AML-193 (cell line): Measurements from ENCODE around the gene AFF3.
"Not testable (repeated sequence)": the region's sequence is repeated elsewhere in the genome, so short reads cannot be mapped to it uniquely, and the experiment has no call there.

ENCODE experiments used
- DNase-seq, 2 experiments: peaks; one replicate each; lab custom pipeline; 2025; lab: John Stamatoyannopoulos, UW

Gene AFF3

DNA sequence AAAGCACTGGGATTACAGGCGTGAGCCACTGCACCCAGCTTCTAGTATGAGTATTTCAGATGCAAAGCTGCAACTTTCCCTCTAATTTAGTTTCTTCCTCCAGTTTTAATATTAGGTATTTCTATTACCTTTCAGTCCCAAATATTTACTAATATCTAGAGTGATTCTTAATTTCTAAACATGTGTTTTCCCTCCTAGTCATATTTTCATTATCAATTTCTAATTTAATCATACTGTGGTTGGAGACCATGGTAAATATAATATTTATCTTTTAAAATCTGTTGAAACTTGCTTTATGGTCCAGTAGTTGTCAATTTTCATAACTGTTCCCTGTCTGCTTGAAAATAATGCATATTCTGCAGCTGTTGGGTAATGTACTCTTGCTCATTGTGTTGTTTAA is 406.6 kb downstream of the AFF3 start:
- DNase-seq = no peak

DNA sequence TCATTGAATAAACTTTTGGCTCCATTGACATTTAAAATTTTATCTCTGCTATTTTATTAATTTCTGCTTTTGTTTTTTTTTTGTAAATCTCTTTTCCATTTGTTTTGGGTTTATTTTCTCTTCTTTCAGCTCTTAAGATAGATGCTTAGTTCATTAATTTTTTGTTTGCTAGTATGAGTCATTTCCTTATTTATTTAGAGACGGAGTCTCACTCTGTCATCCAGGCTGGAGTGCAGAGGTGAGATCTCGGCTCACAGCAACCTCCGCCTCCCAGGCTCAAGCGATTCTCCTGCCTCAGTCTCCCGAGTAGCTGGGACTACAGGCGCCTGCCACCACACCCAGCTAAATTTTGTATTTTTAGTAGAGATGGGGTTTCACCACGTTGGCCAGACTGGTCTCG is 407.1 kb downstream of the AFF3 start:
- not testable (repeated sequence) for DNase-seq

DNA sequence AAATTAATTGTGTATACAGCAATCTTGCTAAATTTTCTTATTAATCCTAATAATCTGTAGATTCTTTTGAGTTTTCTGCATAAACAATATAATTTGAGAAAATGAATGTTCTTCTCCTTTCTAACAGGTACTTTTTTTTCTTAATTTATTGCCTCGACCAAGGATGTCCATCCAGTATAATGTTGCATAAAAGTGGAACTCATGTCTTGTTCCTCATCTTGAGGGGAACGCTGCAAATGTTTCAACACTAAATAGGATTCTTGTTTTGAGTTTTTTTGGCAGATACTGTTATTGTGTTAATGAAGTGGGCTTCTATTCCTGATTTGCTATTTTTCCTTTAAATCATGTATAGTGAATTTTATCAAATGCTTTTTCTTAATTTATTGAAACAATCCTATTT is 408.2 kb downstream of the AFF3 start:
- DNase-seq = no peak

DNA sequence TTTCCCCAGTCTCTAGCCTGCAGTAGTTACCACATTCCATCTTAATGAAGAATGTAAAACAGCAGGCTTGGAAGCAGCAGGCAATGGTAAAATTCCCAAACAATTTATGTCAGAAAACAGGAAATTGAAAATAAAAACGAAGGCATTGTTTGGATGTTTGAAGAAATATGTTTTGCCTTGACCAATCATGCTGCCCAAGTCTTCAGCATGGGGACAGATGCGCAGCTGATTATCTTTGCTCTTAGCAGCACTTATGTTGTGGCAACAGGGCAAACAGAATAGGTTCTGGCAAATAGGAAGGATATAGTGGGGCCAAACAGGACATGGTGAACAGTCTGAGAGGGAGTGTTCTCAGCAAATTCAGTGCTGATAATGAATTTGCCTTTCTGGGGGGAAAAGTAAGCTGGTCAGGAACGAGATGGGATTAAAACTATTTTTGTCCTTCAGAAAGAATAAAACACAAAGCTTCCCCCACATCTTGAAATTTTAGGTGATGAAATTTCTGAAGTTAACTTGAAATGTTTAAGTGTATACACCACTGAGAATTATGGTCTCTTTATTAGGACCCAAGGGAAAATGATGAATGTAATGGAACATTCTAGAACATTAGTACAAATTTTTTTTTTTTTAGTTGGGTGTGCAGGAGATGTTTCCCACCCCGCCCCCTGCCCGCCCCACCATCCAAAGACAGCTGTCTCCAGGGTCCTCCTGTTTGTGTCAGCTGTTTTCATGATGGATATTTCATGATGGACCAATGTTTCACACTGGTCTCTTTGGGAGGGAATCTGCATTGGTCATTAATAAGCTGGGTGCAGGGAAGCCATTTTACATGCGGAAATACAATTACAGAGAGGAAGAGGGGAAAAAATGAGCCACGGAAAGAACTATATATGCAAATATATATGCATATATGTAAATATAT is 413.0 kb downstream of the AFF3 start:
- DNase-seq = no peak

DNA sequence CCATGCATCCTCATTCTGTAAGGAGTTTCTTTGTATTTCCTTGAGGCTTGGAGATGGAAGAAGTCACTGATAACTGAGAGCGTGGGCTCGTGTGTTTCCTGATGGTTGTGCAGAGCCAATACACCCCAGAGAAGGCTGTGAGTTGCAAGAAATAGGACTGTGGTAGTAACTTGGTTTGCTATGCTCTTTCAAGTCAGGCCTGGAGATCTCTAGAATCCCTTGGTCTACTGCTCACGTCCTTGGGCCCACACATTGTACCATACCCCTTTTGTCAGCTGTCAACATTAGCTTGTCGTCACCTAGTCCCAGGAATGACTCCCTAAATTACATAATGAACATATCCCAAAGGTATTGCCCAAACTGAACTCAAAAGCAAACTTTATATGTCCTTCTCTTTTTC is 414.2 kb downstream of the AFF3 start:
- DNase-seq = no peak

DNA sequence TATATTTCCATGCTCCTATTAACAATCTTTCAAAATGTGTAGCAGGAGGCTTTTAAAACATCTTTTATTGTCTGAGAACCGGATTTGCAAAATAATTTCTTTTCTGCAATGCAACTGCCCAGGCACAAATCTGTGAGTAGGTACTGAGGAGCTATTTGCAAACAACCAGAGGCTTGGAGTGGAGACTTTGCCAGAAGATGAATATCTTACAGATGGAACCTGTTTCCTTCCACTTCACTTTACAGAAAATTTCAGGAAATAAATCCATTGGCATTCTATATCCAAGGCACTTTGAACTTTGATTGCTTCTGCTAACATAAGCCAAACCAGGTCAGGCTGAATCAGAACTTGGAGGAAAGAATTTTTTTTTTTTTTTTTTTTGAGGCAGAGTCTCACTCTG is 415.2 kb downstream of the AFF3 start:
- no peak for DNase-seq

DNA sequence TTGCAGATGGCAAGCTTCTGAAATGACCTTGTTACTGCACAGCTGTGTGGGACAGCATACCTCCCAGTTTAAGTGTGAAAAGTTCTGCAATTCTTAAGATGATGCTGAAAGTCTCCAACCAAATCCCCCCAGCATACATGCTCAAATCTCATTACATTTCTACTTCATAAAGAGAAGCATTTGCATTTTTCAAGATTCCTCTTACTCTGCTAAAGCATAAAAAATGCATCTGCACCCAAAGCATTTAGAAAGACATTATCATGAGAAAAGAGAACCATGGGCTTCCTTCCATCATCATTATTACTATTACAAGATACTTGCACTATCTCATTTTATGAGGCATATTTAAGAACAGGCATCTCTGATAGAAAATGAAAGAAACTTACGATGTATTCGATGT is 415.7 kb downstream of the AFF3 start:
- DNase-seq = no peak

DNA sequence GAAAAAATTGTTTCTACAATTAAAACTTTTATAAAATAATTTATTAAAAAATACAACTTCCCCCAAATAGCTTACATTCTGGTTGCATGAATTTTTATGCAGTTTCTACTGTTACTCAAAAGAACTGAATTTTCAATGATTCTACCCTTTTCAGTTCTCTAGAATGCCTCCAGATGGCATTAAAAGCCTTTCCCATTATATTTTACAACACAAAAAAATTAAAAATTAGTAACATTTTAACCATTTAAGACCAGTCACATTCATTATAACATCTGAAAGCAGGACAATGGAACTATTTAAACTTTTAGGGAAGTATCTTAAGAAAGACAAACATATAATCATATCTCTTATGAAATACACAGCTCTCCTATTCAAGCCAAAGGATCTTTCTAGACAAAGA is 416.6 kb downstream of the AFF3 start:
- no peak for DNase-seq

DNA sequence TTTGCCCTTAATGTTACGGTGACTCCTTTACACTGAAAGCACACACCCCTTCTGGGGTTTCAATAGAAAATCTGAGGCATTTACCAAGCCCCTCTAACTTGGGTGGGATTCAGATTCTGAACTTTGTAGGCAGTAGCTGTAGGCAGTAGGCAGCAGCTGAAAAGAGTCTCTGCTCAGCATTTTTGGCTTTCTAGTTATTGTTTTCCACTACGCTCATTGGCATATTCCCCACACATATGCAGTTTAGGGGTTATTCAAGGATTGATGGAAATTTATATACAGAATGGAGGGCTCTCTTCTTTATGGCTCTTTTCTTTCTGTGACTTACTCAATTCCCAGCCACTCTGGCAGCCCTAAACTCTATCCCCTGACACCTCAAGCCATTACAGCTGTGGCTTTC is 419.9 kb downstream of the AFF3 start:
- DNase-seq = no peak

DNA sequence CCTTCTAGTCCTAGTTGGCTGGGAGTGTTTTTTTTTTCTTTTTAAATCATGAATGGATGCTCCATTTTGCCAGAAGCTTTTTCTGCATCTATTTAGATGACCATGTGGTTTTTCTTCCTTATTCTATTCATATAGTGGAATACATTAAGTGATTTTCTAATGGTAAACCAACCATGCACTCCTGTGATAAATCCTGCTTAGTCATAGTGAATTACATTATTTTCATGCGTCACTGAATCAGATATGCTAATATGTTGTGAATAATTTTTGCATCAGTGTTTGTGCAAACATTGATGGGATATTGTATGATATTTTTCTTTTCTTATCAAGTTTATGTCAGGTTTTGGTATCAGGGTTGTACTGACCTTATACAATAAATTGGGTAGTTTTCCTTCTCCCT is 423.3 kb downstream of the AFF3 start:
- no peak for DNase-seq

DNA sequence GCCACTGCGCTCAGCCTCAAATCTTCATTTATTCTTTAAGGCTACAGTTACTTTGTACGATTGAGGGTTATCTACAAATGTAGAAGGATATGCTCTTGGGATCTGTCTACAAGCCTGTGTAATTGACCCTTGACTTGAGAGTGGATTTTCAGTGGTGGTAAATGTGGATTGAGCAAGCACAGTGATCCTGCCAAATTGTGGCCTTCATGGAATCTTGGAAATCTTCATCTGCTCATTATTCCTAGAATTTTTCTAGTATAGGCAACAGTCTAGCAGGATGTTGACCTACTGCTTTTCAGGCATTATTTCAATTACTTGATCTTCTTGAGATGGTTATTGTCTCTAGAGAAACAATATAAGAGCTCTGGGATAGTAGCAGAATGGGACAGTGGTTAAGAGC is 426.4 kb downstream of the AFF3 start:
- DNase-seq = no peak

DNA sequence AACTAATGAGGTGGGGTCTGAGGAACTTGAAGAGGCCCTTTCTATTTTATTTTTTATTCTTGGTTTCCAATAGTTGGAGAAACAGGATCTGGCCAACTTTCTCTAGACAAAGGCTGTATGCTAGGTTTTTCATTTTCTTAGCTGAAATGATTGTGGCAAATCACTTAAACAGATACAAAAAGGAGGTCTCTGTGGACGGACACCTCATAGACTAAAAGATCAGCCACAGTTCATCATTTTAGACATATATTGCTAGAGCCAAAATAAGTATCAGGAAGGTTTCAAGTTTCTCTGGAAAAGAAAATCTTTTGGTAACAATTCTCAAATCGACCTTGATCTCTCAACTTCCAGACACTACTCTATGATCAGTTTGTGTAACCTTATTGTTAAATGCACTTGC is 428.0 kb downstream of the AFF3 start:
- no peak for DNase-seq

DNA sequence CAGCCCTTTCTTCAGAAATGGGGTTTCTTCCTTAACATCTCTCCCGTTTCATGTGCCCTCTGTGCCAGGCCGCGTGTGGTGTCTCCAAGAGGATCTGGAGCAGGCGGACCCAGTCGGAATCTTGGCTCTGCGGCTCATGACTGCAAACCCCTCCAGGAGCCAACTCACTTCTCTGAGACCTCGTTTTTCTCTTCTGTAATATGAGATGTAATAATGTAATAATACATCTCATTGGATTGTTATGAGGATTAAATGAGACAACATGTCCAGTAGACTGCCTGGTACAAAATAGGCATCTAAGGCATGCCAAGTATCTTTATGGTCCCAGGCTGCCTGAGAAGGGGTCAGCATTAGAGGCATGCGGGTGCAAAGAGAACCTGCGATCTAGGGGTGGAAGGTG is 431.2 kb downstream of the AFF3 start:
- DNase-seq = no peak

DNA sequence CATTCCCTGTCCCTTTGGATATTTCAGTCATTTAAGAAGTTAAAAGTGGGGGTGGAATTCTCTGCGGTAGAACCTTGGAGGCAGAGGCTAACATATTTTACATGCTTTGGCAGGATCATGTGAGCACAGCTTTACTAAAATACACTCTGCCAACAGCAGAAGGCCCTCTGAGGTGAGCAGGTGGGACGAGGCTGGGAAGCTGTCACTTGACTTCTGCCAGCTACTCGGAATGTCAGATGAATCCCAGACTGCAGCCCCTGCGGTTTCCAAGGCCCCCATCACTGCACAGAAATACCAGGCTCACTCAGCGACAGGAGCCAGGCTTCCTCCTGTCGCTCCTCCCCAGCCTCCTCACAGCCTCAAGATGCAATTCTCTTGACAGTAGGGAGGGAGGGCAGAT is 431.7 kb downstream of the AFF3 start:
- DNase-seq = no peak

DNA sequence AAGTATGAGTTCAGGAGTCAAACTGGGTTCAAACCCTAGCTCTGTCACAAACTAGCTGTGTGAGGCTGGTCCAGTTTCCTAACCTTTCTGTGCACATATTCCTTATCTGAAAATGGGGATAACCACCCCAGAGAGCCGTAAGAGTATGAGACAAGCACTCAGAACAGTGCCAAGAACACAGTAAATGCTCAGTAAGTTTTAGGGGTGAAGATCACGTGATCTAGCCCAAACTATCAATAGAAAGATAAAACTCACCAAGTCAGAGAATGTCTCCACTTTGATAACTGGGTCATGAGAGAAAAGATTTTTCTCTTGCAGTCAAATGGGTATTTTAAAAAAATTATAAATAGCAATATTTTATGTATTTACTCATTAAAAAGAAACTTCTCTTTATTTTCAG is 433.2 kb downstream of the AFF3 start:
- DNase-seq = no peak

DNA sequence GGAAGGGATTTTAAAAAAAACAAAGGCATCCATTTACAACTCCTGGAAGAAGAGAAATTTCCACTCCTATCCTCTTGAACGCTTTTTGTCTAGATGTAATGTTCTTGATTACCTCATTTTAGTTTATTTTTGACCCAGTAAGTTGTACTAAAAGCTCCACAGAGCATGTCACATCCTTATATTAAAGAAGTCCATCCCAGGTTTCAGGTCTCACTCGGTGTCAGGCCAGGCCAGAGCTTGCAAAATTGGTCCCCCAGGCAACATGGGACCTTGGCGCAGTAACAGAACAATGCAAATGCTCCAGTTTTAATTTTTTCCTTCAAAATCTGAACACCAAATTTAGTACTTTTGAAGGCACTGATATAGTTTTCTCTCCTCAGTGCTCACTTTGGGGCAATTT is 434.2 kb downstream of the AFF3 start:
- no peak for DNase-seq

DNA sequence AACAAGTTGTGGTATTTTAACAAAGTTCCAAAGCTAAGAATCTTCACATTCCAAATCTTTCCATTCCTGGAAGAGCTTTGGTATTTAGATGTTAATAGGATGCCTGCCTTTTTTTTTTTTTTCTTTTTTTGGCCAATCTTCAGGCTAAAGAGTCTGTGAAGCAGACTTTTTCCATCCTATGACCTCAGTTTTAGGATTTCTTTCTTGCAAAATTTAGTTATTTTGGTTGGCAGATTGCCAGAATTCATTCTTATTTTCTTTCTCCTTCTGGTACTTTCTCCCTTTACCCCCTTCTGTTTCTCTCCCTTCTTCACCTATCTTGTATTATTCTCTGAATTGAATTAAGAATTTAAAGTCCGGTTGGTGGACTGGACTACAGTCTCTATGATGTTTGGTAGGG is 434.8 kb downstream of the AFF3 start:
- DNase-seq = no peak

DNA sequence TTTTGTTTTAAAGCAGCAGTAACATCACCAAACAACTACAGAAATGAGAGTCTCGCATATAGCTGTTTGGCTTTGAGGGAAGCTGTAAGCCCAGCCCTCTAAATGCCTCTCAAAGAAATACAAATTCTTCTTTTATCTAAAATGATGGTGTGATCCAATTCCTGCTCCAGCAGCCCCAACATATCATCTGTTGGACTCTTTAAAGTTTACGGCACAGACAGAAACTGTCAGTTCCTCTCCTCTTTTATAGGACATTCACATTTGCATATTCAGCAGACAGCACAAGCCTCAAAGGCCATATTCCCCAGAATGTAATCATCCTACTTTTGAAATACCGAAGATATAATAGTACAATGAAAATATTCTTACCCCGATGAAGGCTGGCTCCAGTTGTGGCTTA is 435.7 kb downstream of the AFF3 start:
- no peak for DNase-seq

DNA sequence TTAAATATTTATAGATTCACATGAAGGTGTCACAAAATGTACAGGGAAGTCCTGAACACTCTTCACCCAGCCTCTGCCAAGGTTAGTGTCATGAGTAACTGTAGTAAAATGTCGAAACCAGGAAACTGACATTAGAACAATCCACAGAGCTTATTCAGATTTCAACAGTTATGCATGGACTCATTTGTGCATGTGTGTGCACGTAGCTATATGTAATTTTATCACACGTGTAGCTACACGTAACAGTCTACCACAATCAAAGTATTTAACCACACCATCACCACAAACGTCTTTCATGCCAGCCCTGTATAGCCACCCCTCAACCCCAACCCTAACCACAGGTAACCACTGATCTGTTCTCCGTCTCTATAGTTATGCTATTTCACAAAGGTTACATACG is 440.9 kb downstream of the AFF3 start:
- peak; percentile 3 for DNase-seq

DNA sequence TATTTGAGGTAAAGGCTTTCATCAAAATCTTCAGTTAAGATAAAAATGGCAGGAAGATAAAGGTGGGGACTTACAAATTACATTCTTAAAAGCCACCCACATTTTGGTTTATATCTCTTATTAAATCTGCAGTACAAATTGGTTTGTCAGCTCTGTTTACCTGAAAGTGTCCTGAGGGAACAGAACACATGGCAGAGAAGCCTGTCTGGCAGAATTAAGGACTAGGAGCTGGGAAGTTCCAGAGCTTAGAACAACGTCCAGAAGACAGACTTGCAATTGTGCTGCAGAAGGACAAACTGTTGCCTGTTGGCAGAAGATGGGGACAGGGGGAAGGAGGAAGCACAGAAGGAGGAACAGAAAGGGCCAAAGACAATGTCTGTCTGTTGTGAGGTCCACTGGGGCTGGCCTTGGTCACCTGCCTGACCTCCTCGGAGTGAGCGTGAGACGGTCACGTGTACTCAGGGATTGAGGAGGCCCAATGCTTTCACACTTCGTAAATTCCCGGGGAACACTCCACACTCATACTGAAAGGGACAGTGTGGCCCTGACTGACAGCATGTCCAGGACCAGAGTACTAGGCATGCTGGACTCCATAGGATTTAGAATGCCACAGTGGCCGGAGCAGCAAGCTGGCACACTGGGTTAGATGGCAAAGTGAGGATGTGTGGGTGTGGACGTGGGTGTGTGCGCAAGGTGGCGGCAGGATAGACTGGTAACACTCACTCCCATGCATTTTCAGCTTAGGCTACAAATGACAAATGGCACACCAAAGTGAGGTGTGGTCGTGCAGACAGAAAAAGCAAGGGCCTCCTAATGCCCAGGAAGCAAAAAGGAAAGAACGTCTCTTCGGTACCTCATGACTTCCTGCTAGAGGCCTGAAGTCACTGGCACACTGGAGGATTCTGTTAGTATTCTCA is 441.6 kb downstream of the AFF3 start:
- DNase-seq = no peak

DNA sequence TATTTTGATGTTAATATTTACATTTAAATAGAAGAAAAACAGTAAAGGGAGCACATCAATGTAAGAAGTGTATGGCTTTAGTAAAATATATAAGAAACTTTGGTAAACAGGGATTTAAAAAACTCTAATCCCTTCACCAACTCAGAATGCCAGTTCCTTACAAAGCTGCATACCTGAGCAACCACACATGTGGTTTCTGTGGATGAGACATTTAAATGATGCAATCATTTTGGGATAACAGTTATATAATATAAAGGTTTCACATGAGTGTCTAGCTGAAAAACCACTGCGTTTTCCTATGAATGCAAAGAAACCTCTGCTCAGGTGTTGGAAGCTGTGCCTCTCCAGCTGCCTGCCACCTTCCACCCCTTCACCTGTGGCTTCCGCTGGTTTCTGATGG is 443.5 kb downstream of the AFF3 start:
- DNase-seq = no peak

DNA sequence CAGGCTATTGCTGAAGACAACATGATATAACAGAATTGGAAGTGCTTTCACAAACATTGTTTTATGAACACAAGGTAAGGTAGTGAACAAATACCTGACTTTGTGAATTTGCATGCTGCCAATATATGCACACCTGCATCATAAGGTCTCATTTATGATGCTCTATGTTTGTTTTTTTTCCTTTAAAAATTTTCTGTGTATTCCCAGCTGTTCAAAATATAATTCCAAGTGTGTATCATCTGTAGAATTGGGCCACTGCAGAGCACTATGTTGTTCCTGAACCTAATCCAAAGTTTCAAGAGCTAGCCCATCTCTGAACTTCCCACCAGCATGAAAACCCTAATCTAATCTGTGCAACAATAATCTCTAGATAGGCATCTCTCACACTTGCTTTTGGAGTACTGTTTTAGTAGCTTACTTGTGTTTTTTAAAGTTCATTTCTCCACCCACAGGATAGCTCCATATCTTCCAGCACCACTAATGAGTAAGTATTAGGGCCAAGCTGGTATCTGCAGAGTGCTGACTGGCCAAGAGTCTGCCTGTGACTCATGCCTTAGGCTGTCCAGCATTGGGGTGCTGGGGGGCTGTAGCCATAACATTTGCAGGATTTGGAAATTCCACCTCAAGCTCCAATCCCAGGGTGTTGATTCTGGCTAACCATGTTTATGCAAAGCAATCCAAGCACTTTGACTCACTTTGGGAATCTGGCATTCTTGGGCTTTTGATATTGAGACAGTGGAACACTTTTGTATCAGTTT is 444.4 kb downstream of the AFF3 start:
- no peak for DNase-seq

DNA sequence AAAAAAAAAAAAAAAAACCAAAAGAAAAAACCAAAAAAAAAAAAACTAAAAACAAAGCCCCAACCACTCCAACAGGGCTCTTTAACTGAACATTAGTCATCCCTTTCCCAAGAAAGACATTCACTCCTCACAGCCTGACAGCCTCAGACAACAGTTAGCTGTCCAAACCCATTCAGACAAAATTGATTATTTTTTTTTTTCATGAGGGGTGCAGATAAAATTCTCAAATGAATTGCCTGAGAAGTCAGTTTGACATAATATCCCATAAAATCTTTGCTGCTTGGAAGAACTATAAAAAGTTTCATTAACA is 446.5 kb downstream of the AFF3 start:
- DNase-seq = no peak
